Fibroblast of the aortic adventitia (primary cell): ENCODE measurements around the gene SLC28A1. TPM values are rescaled to one million over a fixed set of nuclear protein-coding genes. Genes with fewer than 3 reads are reported as not detected.
A peak's percentile ranks its signal among the peaks of the same experiment; 100 is the strongest.
"Not testable (repeated sequence)": the region's sequence is repeated elsewhere in the genome, so short reads cannot be mapped to it uniquely, and the experiment has no call there.

Experiments used
- DNase-seq: peaks from one replicate; pipeline ENCODE4 v3.0.0-alpha.2; 2010; ENCODE audit warnings: low read depth
- H3K4me3 ChIP-seq: 2 replicates; pipeline ENCODE4 v1.5.1; 2011; ENCODE audit warnings: low read depth, mild to moderate bottlenecking, control low read depth, low read length, moderate library complexity
- CTCF ChIP-seq: IDR thresholded peaks from 2 replicates; pipeline ENCODE4 v1.5.1; 2011; ENCODE audit warnings: mild to moderate bottlenecking, low read length, control low read depth, inconsistent platforms; ENCODE audit not compliant: insufficient read depth
- total RNA-seq: library from RNA; depleted of rRNA; stranded (reverse); fragments of >200 nt; gene quantifications from 2 replicates; pipeline ENCODE4 v1.2.3, GENCODE V29; 2012; ENCODE audit warnings: low replicate concordance

SLC28A1 gene
- total RNA-seq, 1 donor = not detected

DNA sequence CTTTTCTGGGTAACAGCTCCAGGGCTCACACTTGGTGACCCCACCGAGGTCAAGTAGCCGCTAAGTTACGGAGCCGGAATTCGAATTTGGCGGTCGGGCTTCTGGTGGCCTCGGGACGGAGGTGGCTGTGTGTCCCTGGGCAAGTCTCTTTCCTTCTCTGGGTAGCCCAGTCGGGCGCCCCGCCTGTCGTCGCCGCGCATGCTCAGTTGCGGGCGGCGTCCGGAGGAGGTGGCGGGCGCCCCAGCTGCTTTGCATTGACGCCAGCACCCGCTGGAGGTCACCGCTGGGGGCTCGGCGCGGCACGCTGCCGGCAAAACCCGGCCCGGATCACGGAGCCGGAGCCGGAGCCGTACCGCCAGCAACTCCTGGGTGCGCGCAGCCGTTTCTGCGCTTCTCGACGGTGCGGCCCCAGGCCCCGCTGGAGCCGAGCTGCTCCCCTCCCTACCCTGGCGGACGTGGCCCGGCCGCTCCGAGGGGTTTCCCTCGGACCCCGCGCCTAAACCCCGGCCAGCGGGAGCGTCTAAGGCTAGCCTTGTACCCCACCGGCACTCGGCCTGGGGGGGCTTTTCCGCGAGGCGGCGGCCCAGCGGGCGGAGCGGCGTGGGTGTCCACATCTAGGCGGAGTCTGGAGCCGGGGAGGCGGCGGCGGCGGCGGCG is 96.7 kb downstream of the SLC28A1 start:
- peak; percentile 14 for TF ChIP-seq CTCF
- peak; percentile 95 for DNase-seq
- peak overlapping the region; percentile 84 for H3K4me3 ChIP-seq

DNA sequence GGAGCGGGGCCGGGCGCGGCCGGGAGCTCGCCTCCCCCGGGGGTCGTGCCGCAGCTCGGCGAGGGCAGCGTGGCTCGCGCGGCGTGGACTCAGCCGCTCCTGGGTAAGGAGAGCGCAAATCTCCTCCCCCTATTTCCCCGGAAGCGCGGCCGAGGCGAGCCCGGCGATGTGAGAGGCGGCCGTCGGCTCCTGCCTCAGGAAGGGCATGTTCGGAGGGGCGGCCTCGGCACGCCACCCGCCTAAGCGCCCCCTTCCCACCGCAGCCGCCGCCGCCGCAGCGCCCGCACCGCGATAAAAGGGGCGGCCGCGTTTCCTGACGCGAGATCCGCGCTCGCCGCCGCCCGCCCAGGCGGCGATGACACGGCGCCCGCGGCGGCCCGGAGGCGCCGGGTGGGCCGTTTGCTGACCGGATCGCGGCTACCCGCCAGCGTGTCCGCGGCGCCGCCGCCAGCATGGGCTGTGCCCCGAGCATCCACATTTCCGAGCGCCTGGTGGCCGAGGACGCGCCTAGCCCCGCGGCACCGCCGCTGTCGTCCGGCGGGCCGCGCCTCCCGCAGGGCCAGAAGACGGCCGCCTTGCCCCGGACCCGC is 97.3 kb downstream of the SLC28A1 start, which contains the start of gene PDE8A:
PDE8A (plus strand) TSS at position 146 of the 590 bp plus-strand sequence; CDS start at position 453, 307 bp downstream.
- TF ChIP-seq CTCF = no peak
- DNase-seq = no peak
- H3K4me3 ChIP-seq = peak within 1 kb of the TSS; percentile 84

DNA sequence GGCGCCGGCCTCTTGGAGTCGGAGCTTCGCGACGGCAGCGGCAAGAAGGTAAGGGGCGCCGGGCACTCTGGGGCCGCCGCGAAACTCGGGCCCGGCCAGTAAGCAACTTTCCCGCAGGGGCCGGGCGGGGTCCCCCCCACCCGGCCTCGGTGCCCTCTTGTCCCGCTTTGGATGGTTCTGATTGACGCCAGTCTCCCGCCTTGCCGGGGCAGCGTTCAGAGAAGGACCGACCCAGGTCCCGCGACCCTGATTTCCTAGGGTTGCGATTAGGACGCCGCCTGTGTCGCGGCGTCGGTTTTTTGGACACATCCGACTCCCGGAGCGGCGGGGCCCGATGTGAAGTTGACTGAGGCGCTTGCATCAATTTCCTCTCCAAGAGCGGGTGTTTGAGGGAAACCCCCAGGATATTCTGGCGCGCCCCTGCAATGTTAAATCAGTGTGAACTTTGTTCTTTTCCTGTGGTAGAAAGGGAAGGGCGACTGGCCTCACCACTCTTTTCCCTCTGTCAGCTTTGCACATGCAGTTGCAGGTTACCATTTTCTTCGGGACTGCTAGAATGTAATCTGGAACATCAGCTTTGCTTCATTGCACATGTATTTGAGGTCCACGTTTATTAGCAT is 97.9 kb downstream of the SLC28A1 start:
- H3K4me3 ChIP-seq = peak overlapping the region; percentile 75
- no peak for TF ChIP-seq CTCF
- DNase-seq = peak; percentile 41

DNA sequence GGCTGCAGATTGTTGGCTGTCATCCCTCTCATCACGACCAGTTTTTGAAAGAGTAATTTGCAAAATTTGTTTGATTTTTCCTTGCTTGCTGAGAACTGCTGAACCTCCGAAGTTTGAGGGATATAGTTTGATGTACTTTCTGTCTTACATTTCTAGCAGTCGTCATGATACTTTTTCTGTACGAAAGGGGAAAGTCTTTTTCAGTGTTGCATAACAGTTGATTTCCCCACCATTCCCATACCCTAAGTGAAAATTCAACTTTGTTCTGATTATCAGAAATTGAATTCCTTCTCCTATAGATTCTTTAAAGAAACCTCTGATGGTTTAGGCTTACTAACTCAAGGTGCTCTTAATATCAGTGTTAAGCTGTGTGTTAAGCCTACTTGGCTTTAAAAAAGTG is 98.8 kb downstream of the SLC28A1 start:
- TF ChIP-seq CTCF = no peak
- no peak for DNase-seq
- peak overlapping the region; percentile 75 for H3K4me3 ChIP-seq

GRCh38 chr15:84983711-84984110 is 99.2 kb downstream of the SLC28A1 start:
- TF ChIP-seq CTCF = no peak
- DNase-seq = no peak
- no peak overlapping the region for H3K4me3 ChIP-seq

DNA sequence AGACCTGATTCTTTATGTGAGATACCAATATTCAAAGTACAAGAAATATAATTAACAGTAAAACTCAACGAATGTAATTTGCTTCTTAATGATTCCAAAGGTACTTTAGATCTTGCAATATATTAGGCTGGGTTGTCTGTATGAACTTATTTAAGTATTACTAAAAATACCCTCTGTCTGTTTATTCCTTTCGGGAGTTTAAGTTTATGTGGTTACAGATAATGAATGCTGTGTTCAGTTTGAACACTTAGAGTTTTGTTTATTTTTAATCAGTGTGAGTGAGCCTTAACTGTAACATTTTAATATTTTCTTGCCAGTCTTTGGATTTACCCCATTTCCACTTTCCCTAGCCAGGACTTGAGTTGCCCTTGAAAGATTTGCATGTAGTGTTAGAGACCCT is 100.7 kb downstream of the SLC28A1 start:
- H3K4me3 ChIP-seq = no peak overlapping the region
- no peak for TF ChIP-seq CTCF
- DNase-seq = no peak

DNA sequence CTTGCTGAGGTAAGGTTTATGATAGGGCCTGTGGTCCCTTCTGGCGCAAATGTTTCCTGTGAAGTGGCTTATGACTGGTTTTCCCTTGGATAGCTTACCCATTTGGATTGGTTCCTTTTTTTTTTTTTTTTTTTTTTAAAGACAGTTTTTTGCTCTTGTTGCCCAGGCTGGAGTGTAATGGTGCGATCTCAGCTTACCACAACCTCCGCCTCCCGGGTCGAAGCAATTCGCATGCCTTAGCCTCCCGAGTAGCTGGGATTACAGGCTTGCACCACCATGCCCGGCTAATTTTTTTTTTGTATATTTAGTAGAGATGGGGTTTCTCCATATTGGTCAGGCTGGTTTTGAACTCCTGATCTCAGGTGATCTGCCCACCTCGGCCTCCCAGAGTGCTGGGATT is 102.9 kb downstream of the SLC28A1 start:
- H3K4me3 ChIP-seq, DNase-seq: not testable (repeated sequence)
